GM18519 (cell line): ENCODE measurements around the gene SLC4A8.

Source experiments
- ATAC-seq: cut with Tn5 transposase; IDR thresholded peaks from one replicate; pipeline ENCODE4 v1.9.1; 2021; ENCODE audit warnings: mild to moderate bottlenecking, moderate library complexity; ENCODE audit not compliant: unreplicated experiment, low FRiP score

Gene SLC4A8

GRCh38 chr12:51424662-51425539, at the start of gene SLC4A8:
Gene SLC4A8, plus strand, starts transcription at chr12:51424831. Its CDS starts 157 bp downstream, at chr12:51424988.
- peak; percentile 68 for ATAC-seq

DNA sequence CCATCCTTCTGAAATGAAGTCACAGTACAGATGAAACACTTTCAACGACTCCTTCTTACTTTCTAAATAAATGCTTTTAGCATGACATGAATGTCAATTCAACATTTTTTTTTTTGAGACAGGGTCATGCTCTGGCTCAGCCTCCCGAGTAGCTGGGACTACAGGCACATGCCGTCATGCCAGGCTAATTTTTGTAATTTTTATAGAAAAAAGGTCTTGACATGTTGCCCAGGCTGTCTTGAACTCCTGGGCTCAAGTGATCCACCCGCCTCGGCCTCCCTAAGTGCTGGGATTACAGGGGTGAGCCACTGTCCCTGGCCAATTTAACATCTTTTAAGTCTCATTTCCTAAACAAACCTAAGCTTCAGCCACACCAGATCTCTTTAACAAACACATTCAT, 49.8 kb upstream of the SLC4A8 start:
- ATAC-seq = no peak

DNA sequence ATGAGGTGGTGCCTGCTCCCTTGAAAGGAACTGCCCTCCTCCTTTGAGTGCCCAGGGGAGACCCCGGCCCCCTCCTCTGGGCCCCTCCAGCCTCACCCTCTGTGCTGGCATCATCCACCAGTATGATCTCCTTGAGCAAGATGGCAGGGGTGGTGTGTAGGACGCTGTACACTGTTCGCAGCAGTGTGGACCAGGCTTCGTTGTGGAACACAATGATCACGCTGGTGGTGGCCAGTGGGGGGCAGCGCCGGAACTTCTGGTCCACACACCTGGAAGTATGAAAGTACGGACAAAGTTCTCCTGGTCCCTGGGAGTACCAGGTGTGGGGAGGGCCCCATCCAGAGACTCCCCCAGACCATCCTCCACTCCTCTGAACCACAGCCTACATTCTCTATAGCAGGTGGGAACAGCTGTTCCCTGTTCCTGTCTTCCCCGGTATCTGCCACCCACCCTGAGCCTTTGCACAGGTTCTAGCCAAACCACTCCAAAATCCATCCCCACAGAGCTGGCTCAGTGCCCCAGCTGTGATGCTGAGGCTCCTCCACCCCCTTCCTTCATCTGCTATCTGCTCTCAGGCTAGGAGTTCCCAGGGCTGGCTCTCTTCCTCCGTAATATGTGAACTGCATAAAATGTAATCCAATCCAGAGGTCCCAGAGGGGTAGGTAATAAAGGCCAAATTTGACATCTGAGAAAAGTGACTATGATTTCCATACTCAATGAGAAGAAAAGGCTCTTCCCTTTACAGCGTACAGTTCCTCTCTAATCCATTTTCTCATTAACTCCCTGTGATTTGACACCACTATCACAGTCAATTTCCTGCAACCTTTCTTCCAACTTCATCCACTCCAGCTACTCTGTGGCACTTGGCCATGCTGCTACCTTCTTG, 47.3 kb upstream of the SLC4A8 start:
- no peak for ATAC-seq

- no peak for ATAC-seq
Observed at GRCh38 chr12:51378749-51379148, 45.9 kb upstream of the SLC4A8 start.

GRCh38 chr12:51379571-51379970, 45.1 kb upstream of the SLC4A8 start:
- ATAC-seq = no peak

- ATAC-seq = no peak
Observed at GRCh38 chr12:51381226-51382079, 43.2 kb upstream of the SLC4A8 start.

- ATAC-seq = no peak
Observed at GRCh38 chr12:51382173-51382572, 42.5 kb upstream of the SLC4A8 start.

DNA sequence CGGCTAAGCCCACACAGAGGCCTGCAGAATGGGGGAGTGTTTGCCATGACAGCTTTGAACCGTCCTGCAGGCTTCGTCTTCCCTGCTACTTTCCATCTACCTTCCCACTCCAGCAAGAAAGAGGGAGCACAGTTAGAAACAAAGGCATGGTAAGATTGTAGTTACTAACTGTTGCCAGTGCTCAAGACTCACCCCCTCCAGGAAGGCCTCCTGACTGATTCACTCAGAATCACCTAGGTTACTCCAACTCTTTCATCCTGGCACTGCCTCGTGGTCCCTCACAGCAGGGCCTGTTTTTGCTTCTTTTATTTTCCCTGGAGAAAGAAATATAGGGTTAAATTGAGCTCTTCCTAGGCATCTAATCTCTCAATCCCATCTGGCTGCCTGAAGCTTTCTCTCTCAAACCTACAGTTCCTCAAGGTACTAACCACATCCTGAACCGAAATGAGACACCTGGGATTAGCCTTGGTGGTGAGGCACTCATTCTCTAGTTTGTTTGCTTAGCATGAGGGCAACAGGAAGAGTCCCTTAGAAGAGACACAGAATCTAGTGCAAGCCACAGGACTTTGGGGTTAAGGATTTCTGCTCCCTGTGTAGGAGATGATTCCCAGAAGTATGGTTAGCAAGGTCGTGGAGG, 41.2 kb upstream of the SLC4A8 start:
- ATAC-seq = no peak

DNA sequence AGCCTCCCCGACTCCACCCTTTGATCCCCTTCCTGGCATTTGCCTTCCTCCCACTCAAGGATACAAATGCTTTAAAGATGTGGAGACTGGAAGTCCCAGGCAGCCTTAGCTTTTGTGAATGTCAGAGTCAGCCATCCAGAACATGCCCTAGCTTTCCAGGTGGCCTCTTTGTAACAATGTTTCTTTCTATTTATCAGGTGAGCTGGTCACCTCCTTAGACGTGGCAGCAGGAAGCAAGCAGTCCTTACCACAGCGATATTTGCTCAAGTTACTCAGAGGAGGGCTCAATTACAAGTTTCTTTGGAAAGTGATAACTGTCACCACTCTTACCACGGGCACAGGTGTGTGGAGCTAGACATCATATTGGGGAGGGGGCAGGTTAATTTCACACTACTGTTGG, 38.3 kb upstream of the SLC4A8 start:
- no peak for ATAC-seq

DNA sequence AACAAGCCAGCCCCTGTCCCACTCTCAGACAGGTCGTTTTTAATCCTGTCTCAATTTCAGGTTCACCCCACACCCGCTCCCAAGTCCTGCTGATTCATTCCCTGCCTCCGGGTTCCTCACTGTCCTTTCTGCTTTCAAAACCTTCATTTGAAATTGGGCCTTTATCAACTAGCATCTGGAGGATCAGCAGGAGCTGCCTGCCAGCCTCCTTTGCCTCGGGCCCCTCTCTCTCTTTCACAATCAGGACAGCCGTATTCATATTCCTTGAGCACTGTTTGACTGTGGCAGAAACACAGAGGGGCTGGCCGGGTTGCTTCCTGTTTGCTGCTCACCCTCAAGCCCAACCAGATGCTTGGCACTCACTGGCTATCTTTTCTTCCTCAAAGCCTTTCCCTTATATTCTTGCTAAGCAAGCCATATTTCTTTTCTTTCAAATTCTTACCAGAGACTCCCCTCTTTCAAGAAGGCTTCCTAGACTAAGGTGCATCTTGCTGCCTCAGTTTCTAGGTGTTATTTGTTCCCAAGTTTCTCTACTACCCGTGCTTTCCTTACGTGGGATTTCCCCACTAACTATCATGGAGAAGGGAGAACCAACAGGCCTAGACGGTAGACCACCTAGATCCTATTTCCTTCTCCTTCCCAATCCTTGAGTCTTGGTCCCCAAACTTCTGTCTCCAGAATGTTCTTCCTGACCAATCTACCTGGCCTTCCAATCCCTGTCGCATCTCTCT, 36.4 kb upstream of the SLC4A8 start:
- ATAC-seq = no peak

- no peak for ATAC-seq
Observed at GRCh38 chr12:51388846-51389245, 35.8 kb upstream of the SLC4A8 start.

GRCh38 chr12:51389302-51389999, 35.2 kb upstream of the SLC4A8 start:
- no peak for ATAC-seq

DNA sequence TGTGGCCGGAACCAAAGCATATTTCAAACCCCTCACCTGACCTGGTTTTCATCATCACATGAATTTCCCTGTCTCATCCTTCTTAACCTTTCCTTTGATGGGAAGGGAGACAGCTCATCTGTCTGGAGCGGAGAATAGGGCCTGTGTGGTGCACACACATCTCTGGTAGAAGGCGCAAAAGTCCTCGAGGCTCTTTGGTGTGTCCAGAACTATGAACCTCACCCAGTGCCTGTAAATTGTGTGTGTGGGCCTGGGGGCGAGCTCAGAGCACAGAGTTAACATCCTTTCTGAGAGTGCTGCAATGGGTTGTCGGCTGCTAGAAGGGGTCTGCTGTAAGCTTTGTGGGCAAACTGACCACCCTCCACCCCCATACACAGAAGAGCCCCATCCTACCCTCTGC, 34.2 kb upstream of the SLC4A8 start:
- ATAC-seq = no peak

DNA sequence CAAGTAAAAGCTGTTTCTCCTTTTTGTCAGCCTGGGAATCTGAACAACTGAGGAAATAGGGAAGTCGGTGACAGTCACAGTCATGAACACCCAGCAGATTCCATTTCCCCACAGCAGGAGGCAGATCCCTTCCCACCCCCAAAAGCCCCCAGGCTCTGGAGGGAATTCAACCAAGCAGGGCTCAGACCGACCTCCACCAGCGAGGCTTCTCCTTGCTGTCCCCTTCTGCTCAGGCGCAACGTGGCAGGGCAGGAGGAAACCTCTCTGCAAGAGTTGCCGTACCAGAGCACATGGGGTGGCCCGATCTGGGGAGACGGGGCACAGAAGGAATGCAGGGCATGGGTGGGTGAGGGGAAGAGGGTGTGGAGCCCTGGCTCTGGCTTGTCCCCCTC, 33.7 kb upstream of the SLC4A8 start:
- ATAC-seq = no peak

DNA sequence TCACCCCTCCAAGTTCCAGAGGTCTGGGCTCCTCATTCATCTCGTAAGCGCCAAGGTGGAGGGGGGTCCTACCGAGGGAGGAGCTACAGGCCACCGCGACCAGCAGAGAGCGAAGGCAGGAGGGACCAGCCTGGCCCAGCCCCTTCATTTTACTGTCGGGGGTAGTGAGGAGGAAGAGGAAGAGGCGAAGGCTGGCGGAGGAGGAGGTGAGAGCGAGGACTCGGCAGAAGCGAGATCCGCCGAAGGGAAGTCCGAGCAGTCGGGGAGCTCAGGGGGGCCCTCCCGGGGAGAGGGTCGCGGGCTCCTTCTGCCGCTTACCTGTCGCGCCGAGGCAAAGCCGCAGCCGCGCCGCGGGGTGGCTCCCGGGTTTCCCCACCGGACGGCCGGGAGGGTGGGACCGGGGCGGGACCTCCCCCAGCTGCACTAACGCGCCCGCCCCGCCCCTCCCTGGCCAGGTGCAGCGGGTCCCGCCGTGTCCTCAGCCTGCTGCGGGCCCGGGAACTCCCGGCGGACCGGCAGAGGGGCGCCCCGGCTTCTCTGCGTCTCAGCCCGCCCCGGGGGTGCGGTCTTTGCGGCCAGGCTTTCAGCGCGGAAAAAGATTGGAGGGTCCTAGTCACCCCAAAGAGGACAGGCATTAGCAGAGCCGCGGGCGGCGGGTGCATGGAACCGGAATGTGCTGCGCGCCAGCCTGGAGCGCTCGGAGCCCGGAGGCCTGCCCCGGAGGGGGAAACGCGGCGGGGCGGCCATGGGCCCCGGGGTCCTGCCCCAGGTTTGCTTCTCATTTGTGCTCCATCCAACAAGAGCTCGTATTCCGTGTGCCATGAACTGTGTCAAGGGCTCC, 33.1 kb upstream of the SLC4A8 start, which contains the start of gene GALNT6:
GALNT6 (minus strand) TSS at position 124 of the 841 bp plus-strand sequence. CDS start 11,625 bp downstream, outside the sequence.
- ATAC-seq = no peak

- ATAC-seq = no peak
Observed at GRCh38 chr12:51392556-51393237, 31.9 kb upstream of the SLC4A8 start.
